Measurements from ENCODE around the gene RPS19BP1. TPM values are rescaled to one million over a fixed set of nuclear protein-coding genes. Genes with fewer than 3 reads are reported as not detected.

Gene RPS19BP1
- total RNA-seq, 1 experiment from 2014 or later, result 102 TPM

GRCh38 chr22:39497429-39497828 is 35.1 kb downstream of the RPS19BP1 start:
- no peak overlapping the region for H3K27ac Mint-ChIP-seq
- peaks cover 8% of the 10 kb centered on the region for H3K4me1 Mint-ChIP-seq
- ChIA-PET POLR2A (no interaction called here), CTCF (interaction anchor here (0.6 to 2.1 kb wide), 7 partner anchors 12 to 166 kb away, joined by 3 to 45 read pairs (median 9); no protein-coding TSS in a partner anchor)
- no peak for ATAC-seq
- no peaks in the 10 kb centered on the region for H3K9me3 Mint-ChIP-seq
- no peaks in the 10 kb centered on the region for H3K36me3 Mint-ChIP-seq
- H3K27me3 Mint-ChIP-seq (ENCODE audit: low read depth), result peaks cover 74% of the 10 kb centered on the region
- TF ChIP-seq SP1 (CRISPR knock-in tag; conservative IDR thresholded peaks at IDR 0.05), result no peak
- TF ChIP-seq ZNF138 (CRISPR knock-in tag; conservative IDR thresholded peaks at IDR 0.05), result no peak
- DNase-seq (ENCODE audit: low spot score), result no peak
- no peak overlapping the region for H3K4me3 Mint-ChIP-seq

- no peak overlapping the region for H3K4me3 Mint-ChIP-seq
- TF ChIP-seq PRRX2 (CRISPR knock-in tag; IDR thresholded peaks at IDR 0.05) (no peak), ESRRA (CRISPR knock-in tag; IDR thresholded peaks at IDR 0.05; ENCODE audit: borderline replicate concordance) (no peak), ZNF423 (CRISPR knock-in tag; IDR thresholded peaks at IDR 0.05) (no peak), CTCF (IDR thresholded peaks at IDR 0.05) (peak; percentile 70), MXD4 (CRISPR knock-in tag; IDR thresholded peaks at IDR 0.05; ENCODE audit: borderline replicate concordance) (no peak)
- no peaks in the 10 kb centered on the region for H3K9me3 Mint-ChIP-seq
- DNase-seq (ENCODE audit: low spot score) (peak; percentile 75), ATAC-seq (peak; percentile 78)
- H3K4me1 Mint-ChIP-seq, result peaks cover 2% of the 10 kb centered on the region
- no peak overlapping the region for H3K27ac Mint-ChIP-seq
- ChIA-PET POLR2A (interaction anchor here (0.8 kb wide), 1 partner anchor 33 kb away, joined by 3 read pairs; no protein-coding TSS in a partner anchor), CTCF (interaction anchor here (0.6 to 2.1 kb wide), 47 partner anchors 9 to 513 kb away, joined by 3 to 45 read pairs (median 4); partner anchors contain the start of genes ATF4 and TAB1)
- no peaks in the 10 kb centered on the region for H3K36me3 Mint-ChIP-seq
- peaks cover 67% of the 10 kb centered on the region for H3K27me3 Mint-ChIP-seq (ENCODE audit: low read depth)
Observed at GRCh38 chr22:39496131-39496838, 36.3 kb downstream of the RPS19BP1 start.

- Mint-ChIP-seq H3K4me1 (peaks cover 8% of the 10 kb centered on the region), H3K27ac (no peak overlapping the region), H3K4me3 (no peak overlapping the region), H3K9me3 (no peaks in the 10 kb centered on the region), H3K36me3 (no peaks in the 10 kb centered on the region), H3K27me3 (ENCODE audit: low read depth) (peaks cover 50% of the 10 kb centered on the region)
- CTCF ChIA-PET, result interaction anchor here (0.7 to 3.7 kb wide), 14 partner anchors 7 to 127 kb away, joined by 3 to 29 read pairs (median 5); partner anchors contain the start of genes ATF4, MIEF1 and TAB1
- ATAC-seq, result no peak
- no peak for TF ChIP-seq SP1 (CRISPR knock-in tag; conservative IDR thresholded peaks at IDR 0.05)
- TF ChIP-seq ZNF532 (CRISPR knock-in tag; IDR thresholded peaks at IDR 0.05; ENCODE audit: borderline replicate concordance), result no peak
- no peak for TF ChIP-seq GABPB1 (CRISPR knock-in tag; IDR thresholded peaks at IDR 0.05)
- no peak for TF ChIP-seq KAT7 (CRISPR knock-in tag; IDR thresholded peaks at IDR 0.05; ENCODE audit: borderline replicate concordance)
- no peak for TF ChIP-seq ZNF396 (CRISPR knock-in tag; IDR thresholded peaks at IDR 0.05; ENCODE audit: borderline replicate concordance)
- TF ChIP-seq PRRX2 (CRISPR knock-in tag; IDR thresholded peaks at IDR 0.05), result no peak
- no peak for TF ChIP-seq E2F5 (CRISPR knock-in tag; IDR thresholded peaks at IDR 0.05)
- POLR2A ChIA-PET, result no interaction called here
- no peak for DNase-seq (ENCODE audit: low spot score)
Observed at GRCh38 chr22:39494471-39495120, 38.0 kb downstream of the RPS19BP1 start.

Measured in WTC11 (cell line).